Thyroid gland (tissue), 4 donors: ENCODE data around the gene RPLP2.

Experiments used
- POLR2A ChIP-seq, 2 donors: fragments of 450-650 bp; IDR thresholded peaks; one replicate each; pipeline ENCODE4 v1.6.1; 2017; ENCODE audit warnings: antibody characterized with exemption in 2 of 2, mild to moderate bottlenecking in 2 of 2, moderate library complexity in 1 of 2
- TF ChIP-seq, protein P1 (sequence below), 6 experiments: fragments of 200-600 bp in 3 of 6; fragments of 450-650 bp in 3 of 6; sonication (generic) in 3 of 6; IDR thresholded peaks; one replicate each; pipeline ENCODE4 v1.5.1; 2016 to 2019; ENCODE audit warnings: antibody characterized with exemption in 6 of 6, mild to moderate bottlenecking in 2 of 6, inconsistent platforms in 1 of 6, moderate library complexity in 1 of 6

DNA sequence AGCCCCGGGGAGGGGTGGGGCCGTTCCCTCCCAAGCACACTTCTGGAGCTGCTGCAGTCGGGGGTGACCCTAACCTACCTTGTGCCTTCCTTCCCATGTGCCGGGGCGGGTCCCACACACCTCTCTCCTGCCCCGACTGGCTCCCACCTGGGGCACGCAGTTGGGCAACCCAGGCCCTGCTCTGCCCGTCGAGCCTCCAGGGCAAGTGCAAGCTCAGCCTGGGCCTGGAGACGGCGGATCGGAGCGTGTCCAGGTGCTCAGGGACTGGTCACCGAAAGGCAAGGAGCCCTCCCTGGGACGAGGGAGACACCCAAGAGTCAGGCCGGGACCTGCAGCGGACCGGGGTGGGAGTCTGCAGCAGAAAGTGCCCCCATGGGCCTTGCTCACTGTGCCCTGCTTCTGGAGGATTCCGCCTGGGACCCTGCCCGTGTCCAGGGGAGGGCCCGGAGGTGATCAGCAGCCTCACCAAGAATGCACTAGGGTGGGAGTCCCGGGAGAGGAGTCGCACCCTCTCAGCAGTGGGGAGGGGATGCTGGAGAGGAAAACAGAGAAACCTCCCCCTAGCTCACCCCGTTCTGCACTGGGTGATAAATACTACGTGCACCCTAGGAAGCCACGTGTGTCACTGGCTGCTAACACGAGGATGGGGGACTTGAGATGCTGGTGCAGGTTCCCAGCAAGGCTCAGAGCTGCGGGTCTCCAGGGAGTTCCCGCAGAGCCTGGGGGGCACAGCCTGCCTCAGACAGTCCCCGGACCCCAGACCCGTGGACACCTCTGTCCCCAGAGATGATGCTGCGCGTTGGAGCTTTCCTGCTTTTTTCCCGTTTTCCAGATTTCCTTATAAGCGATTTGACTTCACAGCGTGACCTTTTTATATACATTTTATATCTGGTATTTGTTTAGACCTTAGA, 27.2 kb upstream of the RPLP2 start:
- TF ChIP-seq, protein P1, sequence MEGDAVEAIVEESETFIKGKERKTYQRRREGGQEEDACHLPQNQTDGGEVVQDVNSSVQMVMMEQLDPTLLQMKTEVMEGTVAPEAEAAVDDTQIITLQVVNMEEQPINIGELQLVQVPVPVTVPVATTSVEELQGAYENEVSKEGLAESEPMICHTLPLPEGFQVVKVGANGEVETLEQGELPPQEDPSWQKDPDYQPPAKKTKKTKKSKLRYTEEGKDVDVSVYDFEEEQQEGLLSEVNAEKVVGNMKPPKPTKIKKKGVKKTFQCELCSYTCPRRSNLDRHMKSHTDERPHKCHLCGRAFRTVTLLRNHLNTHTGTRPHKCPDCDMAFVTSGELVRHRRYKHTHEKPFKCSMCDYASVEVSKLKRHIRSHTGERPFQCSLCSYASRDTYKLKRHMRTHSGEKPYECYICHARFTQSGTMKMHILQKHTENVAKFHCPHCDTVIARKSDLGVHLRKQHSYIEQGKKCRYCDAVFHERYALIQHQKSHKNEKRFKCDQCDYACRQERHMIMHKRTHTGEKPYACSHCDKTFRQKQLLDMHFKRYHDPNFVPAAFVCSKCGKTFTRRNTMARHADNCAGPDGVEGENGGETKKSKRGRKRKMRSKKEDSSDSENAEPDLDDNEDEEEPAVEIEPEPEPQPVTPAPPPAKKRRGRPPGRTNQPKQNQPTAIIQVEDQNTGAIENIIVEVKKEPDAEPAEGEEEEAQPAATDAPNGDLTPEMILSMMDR (IDR thresholded peaks at IDR 0.05): no peak
- no peak for TF ChIP-seq POLR2A (IDR thresholded peaks at IDR 0.05)
